T-cell (primary cell): Measurements from ENCODE around the gene KLHL13. TPM values are rescaled to one million over a fixed set of nuclear protein-coding genes. Genes with fewer than 3 reads are reported as not detected.
"Not testable (repeated sequence)": the region's sequence is repeated elsewhere in the genome, so short reads cannot be mapped to it uniquely, and the experiment has no call there.

ENCODE experiments used
- ATAC-seq, 4 experiments: fragments of 200-7000 bp in 3 of 4; fragments of 150-1000 bp in 1 of 4; cut with Tn5 transposase; replicated peaks in 1 of 4; 1 replicate in 3 of 4; 2 replicates in 1 of 4; pipeline ENCODE4 v1.10.0; 2021; ENCODE audit warnings: moderate library complexity in 3 of 4, mild to moderate bottlenecking in 2 of 4, moderate number of reproducible peaks in 1 of 4
- CTCF ChIA-PET, 2 donors: fragments of 300-600 bp; sonication (Branson Sonifier 250); formaldehyde crosslinking; loops; one replicate each; lab custom pipeline; 2022; ENCODE audit warnings: antibody characterized with exemption in 2 of 2; lab: Charles Lee
- POLR2A ChIA-PET, 2 donors: fragments of 300-600 bp; sonication (Branson Sonifier 250); formaldehyde crosslinking; loops; one replicate each; lab custom pipeline; 2022; ENCODE audit warnings: antibody characterized with exemption in 2 of 2; lab: Charles Lee
- DNase-seq, 35 experiments: peaks; one replicate each; pipeline versions ENCODE4 v3.0.0 to v3.0.0-alpha.2; 2013 to 2023
- H3K27ac ChIP-seq: one replicate; pipeline ENCODE4 v1.5.1; 2013; ENCODE audit warnings: low read length
- H3K27me3 ChIP-seq, 2 experiments: replicated peaks in 1 of 2; 1 replicate in 1 of 2; 2 replicates in 1 of 2; pipeline versions ENCODE4 v1.6.1 to v1.7.0; 2013; ENCODE audit warnings: low read length in 1 of 2, mixed read lengths in 1 of 2; ENCODE audit not compliant: control insufficient read depth in 2 of 2, insufficient read depth in 2 of 2; ENCODE audit errors: extremely low read depth in 1 of 2
- H3K36me3 ChIP-seq, 2 donors: 1 replicate in 1 of 2; 2 replicates in 1 of 2; pipeline versions ENCODE4 v1.6.1 to v1.7.0; 2013; ENCODE audit warnings: low read length in 1 of 2; ENCODE audit not compliant: control insufficient read depth in 2 of 2, insufficient read depth in 1 of 2; ENCODE audit errors: extremely low read depth in 1 of 2
- H3K4me1 ChIP-seq, 2 experiments: 1 replicate in 1 of 2; 2 replicates in 1 of 2; pipeline versions ENCODE4 v1.6.1 to v1.7.0; 2013; ENCODE audit warnings: low read length in 2 of 2, mixed read lengths in 1 of 2; ENCODE audit not compliant: insufficient read depth in 2 of 2, control insufficient read depth in 1 of 2; ENCODE audit errors: extremely low read depth in 1 of 2
- H3K4me3 ChIP-seq, 2 donors: 1 replicate in 1 of 2; 2 replicates in 1 of 2; pipeline versions ENCODE4 v1.5.1 to v1.7.0; 2013; ENCODE audit warnings: mild to moderate bottlenecking in 2 of 2, low read length in 1 of 2, moderate library complexity in 1 of 2; ENCODE audit not compliant: control insufficient read depth in 1 of 2; ENCODE audit errors: extremely low read depth in 1 of 2
- H3K9me3 ChIP-seq: 2 replicates; pipeline ENCODE4 v1.7.0; 2013
- H3K27ac Mint-ChIP-seq, 2 donors: one replicate each; pipeline ENCODE4 v1.8.0; 2020 to 2021; ENCODE audit warnings: mild to moderate bottlenecking in 2 of 2, mixed read lengths in 2 of 2
- H3K27me3 Mint-ChIP-seq, 2 donors: one replicate each; pipeline ENCODE4 v1.8.0; 2021 to 2022; ENCODE audit warnings: mixed read lengths in 2 of 2
- H3K36me3 Mint-ChIP-seq: one replicate; pipeline ENCODE4 v1.8.0; 2021; ENCODE audit warnings: mixed read lengths
- H3K4me1 Mint-ChIP-seq, 3 donors: one replicate each; pipeline ENCODE4 v1.8.0; 2020 to 2022; ENCODE audit warnings: mixed read lengths in 3 of 3, mild to moderate bottlenecking in 1 of 3
- H3K4me3 Mint-ChIP-seq, 3 donors: one replicate each; pipeline ENCODE4 v1.8.0; 2020 to 2022; ENCODE audit warnings: mild to moderate bottlenecking in 3 of 3, mixed read lengths in 3 of 3, moderate library complexity in 3 of 3
- H3K9me3 Mint-ChIP-seq, 3 donors: one replicate each; pipeline ENCODE4 v1.8.0; 2020 to 2022; ENCODE audit warnings: mixed read lengths in 3 of 3
- WGBS: methylation state at CpG from one replicate; pipeline ENCODE4 v1.1.5; 2013; ENCODE audit warnings: missing lambda C conversion rate; ENCODE audit not compliant: insufficient coverage; 5-methylcytosine and 5-hydroxymethylcytosine counted together
- total RNA-seq, 35 experiments: library from RNA in 6 of 35; stranded (reverse) in 6 of 35; fragments of 120-200 nt in 1 of 35; gene quantifications; one replicate each; pipeline versions ENCODE4 v1.2.1 to v1.2.4 and lab custom pipeline; 2013 to 2026

Gene KLHL13
- total RNA-seq, 5 donors from 2014 or later (not counting 1 experiment from before 2014, with no cell fraction given), result 0.38 to 1.4 (median 0.61) TPM

- Histone ChIP-seq H3K9me3 (no peaks in the 10 kb centered on the region), H3K4me3 (no peak overlapping the region), H3K36me3 (no peaks in the 10 kb centered on the region), H3K4me1 (no peaks in the 10 kb centered on the region), H3K27ac (no peak overlapping the region), H3K27me3 (no peaks in the 10 kb centered on the region)
- ChIA-PET POLR2A (no interaction called here), CTCF (no interaction called here)
- no peak for DNase-seq
- Mint-ChIP-seq H3K9me3 (no peaks in the 10 kb centered on the region), H3K4me3 (no peak overlapping the region), H3K36me3 (no peaks in the 10 kb centered on the region), H3K27me3 (peaks cover 0 to 23% of the 10 kb centered on the region in 2 donors), H3K27ac (no peak overlapping the region), H3K4me1 (no peaks in the 10 kb centered on the region)
- ATAC-seq, result no peak
- WGBS, result no CpG with 5 or more reads among the region's 2 CpGs
Measured at GRCh38 chrX:118152721-118153120, 36.1 kb upstream of the KLHL13 start.

GRCh38 chrX:118148737-118149136 lies 32.1 kb upstream of the KLHL13 start:
- no peak overlapping the region for H3K27ac ChIP-seq
- no peak overlapping the region for H3K4me3 ChIP-seq
- peaks cover 0 to 18% of the 10 kb centered on the region in 2 donors for H3K27me3 Mint-ChIP-seq
- ChIA-PET POLR2A (no interaction called here), CTCF (no interaction called here)
- no peaks in the 10 kb centered on the region for H3K9me3 Mint-ChIP-seq
- H3K4me1 ChIP-seq, result no peaks in the 10 kb centered on the region
- no peaks in the 10 kb centered on the region for H3K4me1 Mint-ChIP-seq
- no peaks in the 10 kb centered on the region for H3K36me3 Mint-ChIP-seq
- WGBS, result no CpG with 5 or more reads among the region's 1 CpG
- H3K4me3 Mint-ChIP-seq, result no peak overlapping the region
- DNase-seq (no peak), ATAC-seq (no peak)
- H3K9me3 ChIP-seq, result no peaks in the 10 kb centered on the region
- no peak overlapping the region for H3K27ac Mint-ChIP-seq
- H3K36me3 ChIP-seq, result no peaks in the 10 kb centered on the region
- H3K27me3 ChIP-seq, result no peaks in the 10 kb centered on the region

GRCh38 chrX:118147771-118148170 lies 31.2 kb upstream of the KLHL13 start:
- DNase-seq, H3K4me3 Mint-ChIP-seq, ATAC-seq, H3K27me3 ChIP-seq, H3K4me1 Mint-ChIP-seq, H3K4me1 ChIP-seq, H3K36me3 Mint-ChIP-seq, H3K36me3 ChIP-seq, H3K9me3 Mint-ChIP-seq, POLR2A ChIA-PET, H3K27ac ChIP-seq, CTCF ChIA-PET, H3K27ac Mint-ChIP-seq, H3K4me3 ChIP-seq, H3K9me3 ChIP-seq: not testable (repeated sequence)
- no CpG with 5 or more reads among the region's 3 CpGs for WGBS
- peaks cover 0 to 13% of the 10 kb centered on the region in 2 donors for H3K27me3 Mint-ChIP-seq

GRCh38 chrX:118143578-118143977 lies 27.0 kb upstream of the KLHL13 start:
- ChIA-PET CTCF (no interaction called here), POLR2A (no interaction called here)
- Mint-ChIP-seq H3K27me3 (peaks cover 0 to 10% of the 10 kb centered on the region in 2 donors), H3K9me3 (no peaks in the 10 kb centered on the region), H3K4me1 (no peaks in the 10 kb centered on the region), H3K4me3 (no peak overlapping the region), H3K27ac (no peak overlapping the region), H3K36me3 (no peaks in the 10 kb centered on the region)
- Histone ChIP-seq H3K9me3 (no peaks in the 10 kb centered on the region), H3K4me1 (no peaks in the 10 kb centered on the region), H3K4me3 (no peak overlapping the region), H3K36me3 (no peaks in the 10 kb centered on the region), H3K27me3 (no peaks in the 10 kb centered on the region), H3K27ac (no peak overlapping the region)
- WGBS, result no CpG with 5 or more reads among the region's 3 CpGs
- no peak for DNase-seq
- no peak for ATAC-seq

GRCh38 chrX:118131336-118131735 lies 14.7 kb upstream of the KLHL13 start:
- Mint-ChIP-seq H3K27me3 (peaks cover 0 to 9% of the 10 kb centered on the region in 2 donors), H3K4me1 (no peaks in the 10 kb centered on the region), H3K27ac (no peak overlapping the region), H3K36me3 (no peaks in the 10 kb centered on the region), H3K9me3 (no peaks in the 10 kb centered on the region), H3K4me3 (no peak overlapping the region)
- WGBS, result 100% methylated on average over 2 of the region's 3 CpGs
- CTCF ChIA-PET, result no interaction called here
- ATAC-seq (no peak), DNase-seq (no peak)
- Histone ChIP-seq H3K27me3 (no peaks in the 10 kb centered on the region), H3K4me1 (no peaks in the 10 kb centered on the region), H3K36me3 (no peaks in the 10 kb centered on the region), H3K27ac (no peak overlapping the region), H3K4me3 (no peak overlapping the region), H3K9me3 (no peaks in the 10 kb centered on the region)
- POLR2A ChIA-PET, result no interaction called here

- Mint-ChIP-seq H3K36me3 (no peaks in the 10 kb centered on the region), H3K9me3 (no peaks in the 10 kb centered on the region), H3K4me3 (no peak overlapping the region), H3K27me3 (peaks cover 0 to 9% of the 10 kb centered on the region in 2 donors), H3K4me1 (peaks cover 0 to 5% (median 0%) of the 10 kb centered on the region in 3 donors), H3K27ac (no peak overlapping the region)
- ATAC-seq, result no peak
- peaks cover 0 to 2% of the 10 kb centered on the region in 2 experiments for H3K4me1 ChIP-seq
- ChIA-PET CTCF (no interaction called here), POLR2A (no interaction called here)
- no peak for DNase-seq
- H3K27ac ChIP-seq, result no peak overlapping the region
- no peak overlapping the region for H3K4me3 ChIP-seq
- no peaks in the 10 kb centered on the region for H3K9me3 ChIP-seq
- no peaks in the 10 kb centered on the region for H3K36me3 ChIP-seq
- H3K27me3 ChIP-seq, result no peaks in the 10 kb centered on the region
Measured at GRCh38 chrX:118129681-118130080, 13.1 kb upstream of the KLHL13 start.

GRCh38 chrX:118128724-118129123 lies 12.1 kb upstream of the KLHL13 start:
- Histone ChIP-seq H3K4me1 (peaks cover 0 to 2% of the 10 kb centered on the region in 2 experiments), H3K9me3 (no peaks in the 10 kb centered on the region), H3K36me3 (no peaks in the 10 kb centered on the region), H3K4me3 (no peak overlapping the region), H3K27me3 (no peaks in the 10 kb centered on the region), H3K27ac (no peak overlapping the region)
- DNase-seq (no peak), ATAC-seq (no peak)
- CTCF ChIA-PET, result no interaction called here
- H3K4me3 Mint-ChIP-seq, result no peak overlapping the region
- no peaks in the 10 kb centered on the region for H3K36me3 Mint-ChIP-seq
- peaks cover 0 to 3% of the 10 kb centered on the region in 2 donors for H3K27me3 Mint-ChIP-seq
- no peaks in the 10 kb centered on the region for H3K9me3 Mint-ChIP-seq
- H3K27ac Mint-ChIP-seq, result no peak overlapping the region
- WGBS, result 91% methylated on average over 15 of the region's 18 CpGs
- peaks cover 0 to 5% (median 0%) of the 10 kb centered on the region in 3 donors for H3K4me1 Mint-ChIP-seq
- POLR2A ChIA-PET, result no interaction called here
